GM18511 (cell line): ENCODE measurements around the gene FSTL4.

Experiments used
- ATAC-seq: cut with Tn5 transposase; IDR thresholded peaks from one replicate; pipeline ENCODE4 v1.9.1; 2021; ENCODE audit warnings: mild to moderate bottlenecking, moderate library complexity; ENCODE audit not compliant: unreplicated experiment

The FSTL4 gene

DNA sequence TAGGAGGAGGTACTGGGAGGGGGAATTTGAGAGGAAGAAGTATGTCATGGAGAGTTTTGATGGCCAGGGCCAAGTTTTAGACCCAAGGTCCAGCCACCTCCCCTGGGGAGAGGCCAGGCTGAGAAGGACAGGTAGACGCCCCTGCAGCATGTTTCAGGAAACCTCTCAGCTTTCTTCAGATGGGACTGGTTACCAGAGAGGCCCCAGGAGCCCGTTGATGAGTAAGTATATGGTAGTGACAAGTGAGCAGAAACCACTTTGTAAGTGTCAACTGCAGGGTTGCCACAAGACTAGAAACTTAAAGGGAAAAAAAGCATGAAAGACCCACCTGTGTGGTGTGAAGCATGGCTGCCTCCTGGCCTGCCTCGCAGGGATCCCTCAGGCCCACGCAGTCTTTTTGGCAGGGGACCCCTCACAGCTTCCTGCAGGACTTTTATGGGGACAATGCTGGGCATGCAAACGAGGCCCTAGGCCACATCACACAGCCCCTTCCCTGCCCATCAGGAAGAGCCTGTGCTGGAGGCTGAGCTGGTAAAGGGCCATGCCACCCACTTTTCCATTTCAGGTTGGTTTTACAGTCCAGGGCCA is 255.9 kb downstream of the FSTL4 start:
- no peak for ATAC-seq

DNA sequence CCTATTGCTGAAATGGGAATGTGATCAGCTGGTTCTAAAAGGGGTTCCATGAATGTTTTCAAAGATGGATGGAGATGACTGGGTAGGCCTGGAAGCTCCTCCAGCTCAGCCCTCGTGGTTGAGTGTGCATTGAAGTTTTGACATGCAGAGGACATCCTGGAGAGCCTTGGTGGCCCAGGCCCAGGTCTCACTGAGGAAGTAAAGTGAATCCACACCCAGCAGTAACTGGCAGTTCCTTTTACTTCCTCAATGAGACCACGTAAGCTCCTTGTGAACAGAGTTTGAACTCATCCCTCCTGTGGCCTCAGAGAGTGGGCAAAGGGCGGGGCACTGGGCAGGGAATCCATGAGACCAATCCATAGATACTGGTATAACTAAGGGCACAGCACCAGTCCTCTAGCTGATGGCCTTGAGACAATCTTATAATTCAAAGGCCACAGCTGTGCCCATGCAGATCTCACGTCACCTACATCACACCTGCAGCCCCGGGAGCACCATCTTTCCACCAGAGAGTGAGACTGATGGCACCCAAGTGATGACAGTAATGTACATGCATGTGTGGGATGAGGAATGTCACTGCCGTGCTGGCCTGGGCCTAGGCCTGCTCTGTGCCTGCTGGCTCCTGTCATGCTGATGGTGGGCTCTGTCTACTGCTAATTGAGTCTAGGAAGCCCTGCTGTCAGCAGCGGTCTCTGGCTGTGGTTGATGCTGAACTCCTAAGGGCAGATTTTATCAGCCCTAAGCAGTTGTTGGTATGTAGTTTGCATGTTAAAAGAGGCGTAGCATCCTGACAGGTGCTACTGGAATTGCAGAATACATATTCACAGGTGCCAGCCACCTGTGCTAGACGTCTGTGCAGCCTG is 257.8 kb downstream of the FSTL4 start:
- no peak for ATAC-seq

DNA sequence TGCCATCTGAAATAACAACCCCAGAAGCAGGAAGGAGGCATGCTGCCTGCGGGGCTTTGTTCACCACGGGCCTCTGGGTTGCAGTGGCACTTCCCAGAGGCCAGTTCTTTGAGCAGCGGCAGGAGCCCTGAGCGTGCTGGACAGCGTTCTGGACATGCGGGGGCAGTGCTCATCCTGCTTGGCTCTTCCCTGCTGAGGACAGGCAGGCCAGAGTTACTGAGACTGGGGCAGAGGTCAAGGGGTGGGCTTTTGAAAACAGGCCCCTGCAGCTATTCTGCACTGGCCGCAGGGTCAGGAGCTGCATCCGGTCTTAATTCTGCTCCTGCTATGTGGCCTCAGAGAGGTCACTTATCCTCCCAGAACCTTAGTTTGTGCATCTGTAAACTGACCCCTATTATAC is 258.6 kb downstream of the FSTL4 start:
- ATAC-seq, result no peak

DNA sequence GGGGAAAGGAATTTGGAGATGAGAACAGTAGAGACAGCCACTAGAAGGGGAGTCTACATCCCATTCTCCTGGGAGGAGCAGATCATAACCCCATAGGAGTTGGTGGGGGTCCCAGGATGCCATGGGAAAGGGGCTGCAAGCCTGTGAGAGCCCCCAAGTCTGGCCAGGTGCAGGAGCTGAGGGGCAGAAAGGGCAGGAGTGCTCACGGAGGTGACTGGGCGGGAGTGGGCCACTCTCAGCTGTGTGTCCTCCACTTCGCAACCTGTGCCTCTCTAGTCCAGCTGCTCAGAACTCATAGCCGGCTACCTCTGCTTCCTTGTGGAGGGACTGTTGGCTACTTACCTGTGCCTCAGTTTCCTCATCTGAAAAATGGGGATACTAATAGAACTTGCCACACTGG is 263.9 kb downstream of the FSTL4 start:
- no peak for ATAC-seq

DNA sequence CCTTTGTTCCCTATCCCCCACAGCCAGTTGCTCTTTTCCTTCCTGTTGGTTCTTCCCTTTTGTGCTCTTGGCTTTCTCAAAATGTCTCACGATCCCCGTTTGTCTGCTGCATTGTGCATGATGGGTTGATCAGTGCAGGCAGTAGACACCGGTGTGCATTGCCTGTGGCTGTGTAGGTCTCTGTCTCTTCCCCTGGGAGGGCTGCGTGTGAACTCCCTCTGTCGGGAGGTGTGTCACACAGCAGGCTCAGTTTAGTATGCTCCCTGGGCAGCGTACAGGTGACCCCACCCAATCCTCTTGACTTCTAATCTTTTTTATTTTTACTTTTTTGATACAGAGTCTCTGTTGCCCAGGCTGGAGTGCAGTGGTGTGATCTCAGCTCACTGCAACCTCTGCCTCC is 265.3 kb downstream of the FSTL4 start:
- no peak for ATAC-seq

DNA sequence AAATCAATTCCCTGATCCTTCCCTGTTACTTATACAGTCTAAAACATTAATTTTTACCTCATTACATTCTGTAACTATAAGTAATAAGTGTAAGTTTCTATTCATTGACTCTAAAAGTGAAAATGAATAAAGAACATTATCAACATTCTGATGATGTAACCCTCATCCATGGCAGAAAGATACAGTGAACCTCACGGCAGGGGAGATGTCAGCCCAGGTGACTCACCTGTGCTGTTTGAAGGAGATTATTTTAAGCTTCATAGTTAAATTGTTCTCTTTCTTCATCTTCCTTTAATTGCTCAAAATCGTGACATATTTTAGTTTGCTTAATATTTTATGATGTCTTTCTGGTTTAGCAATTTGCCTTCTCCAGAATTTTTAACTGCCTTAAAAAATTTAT is 268.1 kb downstream of the FSTL4 start:
- no peak for ATAC-seq

DNA sequence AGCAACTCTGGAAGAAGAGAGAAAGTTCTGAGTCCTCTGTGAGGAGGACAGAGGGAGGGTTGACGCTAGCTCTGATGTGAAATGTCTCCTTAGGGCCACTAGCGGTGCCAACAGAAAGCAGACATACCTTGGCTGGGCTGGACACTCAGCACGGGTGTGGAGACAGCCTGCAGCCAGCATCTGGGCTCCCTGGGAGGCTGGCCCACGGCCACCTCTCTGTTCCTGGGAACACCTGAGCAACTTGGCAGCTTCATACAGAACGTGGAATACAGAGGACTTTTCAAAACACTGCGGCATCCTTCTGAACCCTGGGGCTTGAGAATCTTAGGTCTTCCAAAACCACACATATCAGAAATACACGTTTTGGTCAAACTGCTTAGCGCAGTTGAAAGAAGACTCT is 269.1 kb downstream of the FSTL4 start:
- ATAC-seq, result no peak

DNA sequence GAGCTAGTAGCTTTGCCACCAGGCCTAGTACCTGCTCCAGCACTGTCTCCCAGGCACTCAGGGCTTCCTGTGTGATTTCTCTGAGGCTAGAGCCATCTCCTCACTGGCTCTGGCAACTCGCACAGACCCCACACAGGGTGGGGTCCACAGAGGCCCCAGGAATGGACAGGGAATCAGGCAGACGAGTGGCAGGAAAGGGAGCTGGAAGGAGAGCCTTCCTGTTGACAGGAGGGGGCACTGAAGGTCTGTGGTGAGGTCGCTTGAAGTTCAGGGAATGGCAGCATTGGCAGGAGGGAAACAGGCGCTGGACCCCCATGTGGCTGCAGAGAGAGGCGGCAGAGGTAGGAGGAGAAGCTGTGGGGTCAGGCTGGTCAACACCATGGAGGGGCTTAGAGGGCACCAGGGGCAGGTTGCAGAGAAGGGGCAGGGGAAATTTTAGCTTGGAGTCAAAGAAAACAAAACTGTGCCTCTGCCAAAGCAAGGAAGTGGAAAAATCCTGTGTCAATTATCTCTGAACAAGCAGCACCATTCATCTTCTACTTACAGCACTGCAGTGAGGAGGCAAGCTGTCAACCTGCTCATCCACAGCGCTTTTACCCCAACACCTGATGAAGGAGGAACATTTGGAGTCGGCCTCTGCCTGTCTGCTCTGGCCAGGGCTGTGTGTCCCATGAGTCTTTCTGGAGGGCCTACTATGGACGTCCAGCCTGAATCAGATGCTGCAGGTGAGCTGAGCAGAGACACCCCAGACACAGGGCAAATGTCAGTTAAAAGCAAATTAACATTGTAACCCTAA is 270.2 kb downstream of the FSTL4 start:
- ATAC-seq, result no peak

DNA sequence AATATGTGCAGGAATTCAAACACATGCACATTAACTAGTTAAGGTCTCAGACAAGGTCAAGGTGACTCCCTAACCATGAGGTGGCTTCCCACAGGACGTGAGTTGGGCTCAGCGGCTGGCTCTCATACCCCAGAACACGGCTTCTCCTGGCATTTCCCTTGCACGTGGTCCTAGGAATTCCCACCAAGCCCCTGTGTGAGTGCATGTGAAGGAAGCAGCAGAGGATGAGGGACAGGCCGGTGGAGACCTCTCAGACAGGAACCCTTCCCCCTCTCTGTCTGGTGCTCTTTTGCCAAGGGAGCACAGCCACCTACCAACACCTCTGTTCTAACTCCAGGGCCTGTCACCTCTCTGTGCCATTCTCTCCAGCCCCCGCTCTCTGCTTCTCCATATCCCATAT is 271.0 kb downstream of the FSTL4 start:
- no peak for ATAC-seq

DNA sequence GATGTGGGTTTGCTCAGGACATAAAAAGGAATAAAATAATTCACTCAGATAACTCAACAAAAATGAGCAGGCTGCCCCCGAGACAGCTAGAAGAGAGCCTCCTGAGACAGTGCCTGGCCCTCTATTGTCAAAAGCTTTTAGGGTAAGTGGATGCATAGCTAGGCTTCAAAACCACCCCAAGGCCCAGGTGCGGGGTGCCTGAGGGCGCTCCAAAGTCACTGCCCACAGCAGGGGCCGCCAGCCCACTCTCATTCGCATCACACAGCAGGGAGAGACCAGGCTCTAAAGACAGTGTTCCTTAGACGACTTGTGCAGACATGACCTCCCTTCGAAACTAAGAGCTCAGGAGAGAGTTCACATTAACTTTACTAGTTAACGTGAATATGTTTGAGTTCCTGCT is 271.5 kb downstream of the FSTL4 start:
- no peak for ATAC-seq

DNA sequence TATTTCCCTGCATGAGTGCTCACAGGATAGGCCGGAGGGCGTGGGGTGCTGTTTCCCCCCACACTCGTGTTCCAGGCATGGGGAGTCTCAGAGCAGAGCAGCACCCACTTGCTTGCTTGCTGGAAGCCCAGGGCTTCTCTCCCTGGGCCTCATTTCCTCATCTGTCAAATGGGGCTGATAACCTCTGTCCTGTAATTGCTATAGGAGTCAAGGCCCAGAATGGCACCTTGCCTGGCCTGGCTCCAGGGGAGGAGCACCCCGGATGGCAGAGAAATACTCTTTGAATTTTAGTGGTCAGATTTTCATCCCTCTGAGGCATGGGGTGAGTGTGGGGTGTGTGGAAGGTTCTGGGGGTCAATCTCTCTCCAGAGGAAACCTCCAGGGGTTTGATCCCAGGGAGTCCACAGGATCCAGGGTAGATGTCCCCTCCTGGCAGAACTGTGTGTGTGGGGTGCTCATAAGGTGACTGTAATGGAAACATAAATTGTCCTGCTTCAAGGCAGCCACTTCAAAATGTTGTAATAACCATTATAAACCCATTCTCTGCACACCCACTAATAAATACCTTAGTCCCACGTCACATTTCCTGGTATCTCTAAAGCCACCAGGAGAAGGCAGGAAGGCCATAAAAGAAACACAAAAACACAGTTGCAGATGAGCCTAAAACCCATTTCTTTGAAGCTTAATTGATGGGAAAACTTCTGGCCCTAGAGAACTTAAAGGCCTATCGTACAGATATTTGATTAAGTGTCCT is 272.2 kb downstream of the FSTL4 start:
- no peak for ATAC-seq

DNA sequence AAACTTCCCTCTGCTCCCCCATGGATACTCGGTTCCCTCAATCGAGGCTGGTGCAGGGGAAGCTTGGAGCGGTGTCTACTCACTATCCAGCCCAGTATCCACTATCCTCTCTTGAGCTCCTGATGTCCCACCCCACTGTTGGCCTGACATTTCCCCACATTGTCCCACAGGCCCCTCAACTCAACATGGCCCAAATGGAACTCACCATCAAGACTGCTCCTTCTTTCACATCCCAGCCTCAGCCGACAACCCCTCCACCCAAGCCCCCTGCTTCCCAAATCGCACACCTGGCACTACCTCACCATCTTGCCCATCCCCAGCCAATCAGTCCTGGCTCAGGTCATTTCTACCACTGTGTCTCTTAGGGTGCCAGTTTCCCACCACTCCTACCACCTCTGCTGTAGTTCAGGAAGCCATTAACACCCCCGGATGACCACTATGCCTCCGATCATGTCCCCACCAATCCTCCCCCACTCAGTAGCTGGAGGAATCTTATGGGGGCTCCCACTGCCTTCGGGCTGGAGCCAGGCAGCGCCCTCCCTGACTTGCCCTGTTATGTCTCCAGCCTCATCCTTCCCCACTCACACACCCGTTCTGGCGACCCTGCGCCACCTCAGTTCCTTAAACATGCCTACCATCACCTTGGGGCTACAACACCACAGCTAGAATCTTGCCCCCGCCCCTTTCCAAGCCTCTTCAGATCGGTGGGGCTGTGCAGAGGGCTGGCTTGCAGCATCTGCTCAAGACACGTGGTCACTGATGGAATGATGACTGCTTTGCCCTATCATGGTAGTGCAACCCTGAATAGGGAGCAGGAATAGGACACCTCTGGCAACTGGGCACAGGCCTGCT is 273.6 kb downstream of the FSTL4 start:
- ATAC-seq, result no peak

DNA sequence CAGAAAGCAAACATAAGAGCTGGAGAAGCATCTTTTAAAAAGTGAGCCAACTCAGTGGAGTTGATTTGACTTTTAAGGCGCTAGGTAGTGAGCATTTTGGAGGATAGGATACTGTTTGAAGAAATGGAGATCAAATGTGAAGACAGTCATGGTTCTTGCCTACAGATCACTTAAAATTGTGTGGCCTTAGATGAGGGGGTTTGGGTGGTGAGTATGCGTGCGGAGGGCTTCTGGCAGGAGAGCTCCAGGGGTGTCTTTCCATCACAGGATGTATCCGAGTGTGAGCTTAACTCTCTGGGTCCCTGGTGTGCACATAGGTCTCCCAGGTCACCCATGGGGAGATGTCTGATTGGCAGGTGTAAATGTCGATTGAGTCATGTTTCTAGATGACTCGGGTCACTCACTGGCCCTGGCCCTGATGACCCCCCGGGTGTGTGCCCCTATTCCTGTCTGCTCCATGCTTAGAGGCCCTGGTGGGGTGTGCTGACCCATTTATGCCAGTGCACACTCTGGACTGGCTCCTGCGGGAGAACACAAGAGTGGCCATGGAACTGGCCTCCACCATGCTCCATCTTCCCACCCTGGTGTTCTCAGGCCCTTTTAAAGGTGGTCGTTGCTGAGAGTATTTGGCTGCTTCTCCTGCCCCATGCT is 274.4 kb downstream of the FSTL4 start:
- ATAC-seq, result no peak

DNA sequence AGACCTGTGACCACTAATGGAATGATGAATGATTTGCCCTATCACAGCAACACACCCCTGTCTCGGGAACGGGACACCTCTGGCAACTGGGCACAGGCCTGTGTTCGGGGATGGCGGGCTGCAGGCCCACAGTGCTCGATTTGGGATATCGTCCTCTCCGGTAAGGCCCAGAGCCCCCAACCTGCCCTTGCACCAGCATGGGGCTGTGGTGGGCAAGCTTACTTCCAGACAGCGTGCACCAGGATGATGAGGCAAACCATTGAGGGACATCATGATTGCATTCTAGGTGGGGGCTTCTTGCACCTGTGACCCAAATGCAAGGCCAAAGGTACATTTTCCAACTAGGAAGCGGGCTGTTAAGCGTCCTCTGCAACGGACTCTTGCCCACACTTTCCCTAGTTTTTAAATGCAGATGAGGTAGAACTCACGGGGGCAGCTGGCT is 275.4 kb downstream of the FSTL4 start:
- ATAC-seq, result no peak

DNA sequence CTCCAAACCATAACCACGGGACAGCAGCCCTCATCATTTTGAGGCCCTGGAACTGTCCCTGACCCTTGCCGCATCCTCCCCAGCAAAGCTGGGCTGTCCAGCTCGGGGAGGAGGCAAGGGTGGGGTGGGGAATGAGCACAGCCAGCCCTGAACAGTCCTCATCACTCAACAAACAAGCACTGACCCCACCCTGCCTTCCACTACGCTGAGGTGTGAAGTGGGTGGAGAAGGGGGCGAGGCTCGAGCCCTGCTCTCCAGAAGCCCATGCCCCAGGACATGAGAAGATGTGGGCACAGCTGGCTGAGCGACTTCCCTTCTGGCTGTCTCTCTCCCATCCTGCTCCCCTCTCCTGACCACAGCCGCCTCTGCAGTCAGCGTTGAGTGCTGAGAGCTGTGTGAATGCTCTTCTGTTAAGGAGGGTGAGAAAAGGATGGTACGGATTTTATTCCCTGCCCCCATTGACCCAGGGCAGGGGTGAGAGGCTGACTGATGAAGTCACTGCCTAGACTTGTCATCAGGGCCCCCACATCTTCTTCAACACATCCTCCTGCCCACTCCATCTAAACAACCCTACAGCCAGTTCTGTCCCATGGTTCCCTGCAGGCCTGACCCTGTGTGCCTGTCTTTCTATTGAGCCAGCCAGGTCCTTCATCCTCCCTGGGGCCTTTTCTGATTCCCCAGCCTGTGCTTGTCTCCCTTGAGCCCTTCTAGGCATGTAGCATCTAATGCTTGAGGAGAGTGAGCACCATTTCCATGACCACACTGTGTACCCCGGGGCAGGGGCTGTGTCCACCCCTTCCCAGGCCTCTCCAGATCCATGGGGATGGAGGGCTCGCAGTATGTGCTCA is 276.0 kb downstream of the FSTL4 start:
- no peak for ATAC-seq

DNA sequence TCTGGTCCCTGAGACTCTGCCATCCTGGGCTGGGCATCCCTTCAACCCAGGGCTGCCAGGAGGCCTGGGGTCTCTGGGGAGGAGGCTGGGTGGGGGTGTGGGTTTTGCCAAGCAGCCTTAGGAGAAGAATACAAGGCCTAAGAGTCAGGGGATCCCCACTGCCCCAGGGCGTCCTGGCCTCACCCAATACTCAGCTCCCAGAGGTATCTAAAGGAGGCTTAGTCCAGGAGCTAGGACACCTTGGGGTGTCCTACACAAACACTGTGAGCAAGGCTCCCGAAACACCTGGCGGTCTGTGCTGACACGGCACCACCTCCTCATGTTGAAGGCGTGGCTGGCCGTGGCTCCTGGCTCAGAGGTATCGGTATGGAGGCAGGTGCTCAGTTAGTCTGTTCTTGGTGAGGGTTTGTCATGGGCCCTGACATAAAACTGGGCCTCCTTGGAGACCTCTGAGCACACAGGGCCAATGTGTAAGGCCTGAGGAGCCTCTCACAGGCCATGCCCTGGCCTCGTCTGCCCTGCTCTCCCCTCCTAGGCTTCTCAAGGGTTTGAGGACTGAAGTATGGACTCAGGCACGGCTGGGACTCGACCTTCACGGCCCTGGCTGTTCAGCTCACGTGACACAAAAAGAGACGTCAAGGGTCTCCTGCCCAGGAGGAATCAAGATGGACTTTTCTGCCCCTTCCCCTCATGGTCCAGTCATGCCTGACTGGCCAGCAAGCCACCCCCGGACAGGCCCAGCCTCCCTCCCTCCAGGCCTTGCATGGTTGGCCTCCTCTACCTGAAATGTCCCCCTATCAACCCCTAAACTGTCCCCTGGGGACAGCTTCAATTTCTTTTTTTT is 277.3 kb downstream of the FSTL4 start:
- no peak for ATAC-seq

DNA sequence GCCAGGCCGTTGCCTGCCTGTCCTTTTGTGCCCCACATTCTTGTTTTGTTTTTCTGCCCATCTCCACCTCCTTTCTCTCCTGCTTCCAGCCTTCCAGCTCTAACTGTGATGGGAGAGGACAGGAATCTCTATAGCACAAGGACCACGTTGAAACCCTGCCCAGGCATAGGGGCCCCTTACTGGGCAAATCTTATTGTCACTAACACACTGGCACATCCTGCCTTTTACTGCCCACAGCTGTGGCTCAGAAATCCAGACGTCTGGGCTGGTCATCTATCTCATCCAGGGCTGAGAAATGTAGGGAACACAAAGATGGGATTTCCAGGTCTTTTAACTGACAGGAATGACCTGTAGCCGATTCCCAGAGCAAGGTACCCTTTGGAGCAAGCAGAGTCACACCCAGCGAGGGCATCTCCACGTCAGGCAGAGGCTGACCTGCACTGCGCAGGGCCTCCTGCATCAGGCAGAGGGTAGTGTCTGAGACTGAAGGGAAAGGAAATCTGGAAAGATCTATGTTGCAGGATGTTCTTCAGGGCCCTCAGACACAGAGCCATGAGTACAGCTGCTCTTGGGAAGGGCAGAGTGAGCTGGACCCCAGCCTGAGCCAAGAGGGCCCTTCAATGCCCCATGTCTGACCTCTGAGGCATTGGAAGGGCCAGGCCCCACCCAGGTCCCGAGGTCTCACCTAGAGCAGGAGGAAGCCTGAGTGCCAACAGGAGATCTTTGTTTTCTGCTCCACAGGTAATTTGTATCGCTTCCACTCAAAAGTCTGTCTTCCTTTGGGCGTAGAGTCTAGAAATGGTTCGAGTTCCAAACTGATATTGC is 278.8 kb downstream of the FSTL4 start:
- ATAC-seq, result no peak
